Measurements from ENCODE around the gene LTV1.

LTV1 gene

GRCh38 chr6:143901885-143902750 lies 59.0 kb downstream of the LTV1 start:
- no peak for DNase-seq (ENCODE audit: extremely low read depth, low read depth)
- no peak for TF ChIP-seq CTCF (IDR thresholded peaks at IDR 0.05; ENCODE audit: low read depth, low read length)

- DNase-seq (ENCODE audit: extremely low read depth, low read depth) = no peak
- no peak for TF ChIP-seq CTCF (IDR thresholded peaks at IDR 0.05; ENCODE audit: low read depth, low read length)
These were observed 59.7 kb downstream of the LTV1 start for GRCh38 chr6:143902827-143903226.

DNA sequence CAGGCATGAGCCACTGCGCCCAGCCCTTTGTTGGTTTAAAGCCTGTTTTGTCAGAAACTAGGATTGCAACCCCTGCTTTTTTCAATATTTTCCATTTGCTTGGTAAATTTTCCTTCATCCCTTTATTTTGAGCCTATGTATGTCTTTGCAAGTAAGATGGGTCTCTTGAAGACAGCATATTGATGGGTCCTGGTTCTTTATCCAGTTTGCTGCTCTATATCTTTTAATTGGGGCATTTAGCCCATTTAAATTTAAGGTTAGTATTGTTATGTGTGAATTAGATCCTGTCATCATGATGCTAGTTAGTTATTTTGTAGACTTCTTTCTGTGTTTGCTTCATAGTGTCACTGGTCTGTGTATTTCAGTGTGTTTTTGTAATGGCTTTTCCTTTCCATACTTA lies 67.9 kb downstream of the LTV1 start:
- TF ChIP-seq CTCF (IDR thresholded peaks at IDR 0.05; ENCODE audit: low read depth, low read length) = no peak
- DNase-seq (ENCODE audit: extremely low read depth, low read depth) = no peak

DNA sequence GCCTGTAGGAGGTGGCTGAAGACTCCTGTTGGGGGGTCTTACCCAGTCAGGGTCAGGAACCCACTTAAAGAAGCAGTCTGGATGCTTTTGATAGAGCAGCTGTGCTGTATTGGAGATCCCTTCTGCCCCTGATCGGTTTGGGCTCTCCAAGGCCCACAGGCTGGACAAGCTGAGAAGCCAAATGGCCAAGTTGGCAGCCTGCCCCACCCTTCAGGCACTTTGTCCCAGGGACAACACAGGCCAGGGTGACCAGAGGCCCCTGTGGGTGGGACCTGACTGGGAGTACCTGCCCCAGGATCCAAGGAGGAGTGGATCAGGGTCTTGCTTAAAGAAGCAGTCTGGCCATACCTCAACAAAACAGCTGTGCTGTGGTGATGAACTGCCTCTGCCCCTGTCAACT lies 69.5 kb downstream of the LTV1 start:
- no peak for TF ChIP-seq CTCF (IDR thresholded peaks at IDR 0.05; ENCODE audit: low read depth, low read length)

More for the DNA sequence above, 69.5 kb downstream of the LTV1 start:
- no peak for DNase-seq (ENCODE audit: extremely low read depth, low read depth)

All from AG09319 (cell line).